Gastrocnemius medialis (tissue), 4 donors: Measurements from ENCODE around the gene ITIH3.

Experiments used
- CTCF ChIP-seq, 5 experiments: fragments of 450-650 bp in 3 of 5; fragments of 200-600 bp in 2 of 5; sonication (generic) in 2 of 5; IDR thresholded peaks in 4 of 5; conservative IDR thresholded peaks in 1 of 5; 1 replicate in 4 of 5; 2 replicates in 1 of 5; pipeline ENCODE4 v1.5.1; 2016 to 2019; ENCODE audit warnings: antibody characterized with exemption in 5 of 5, mild to moderate bottlenecking in 3 of 5, moderate library complexity in 3 of 5
- POLR2A ChIP-seq, 2 donors: fragments of 450-650 bp; IDR thresholded peaks; one replicate each; pipeline ENCODE4 v1.6.1; 2017; ENCODE audit warnings: antibody characterized with exemption in 2 of 2, mild to moderate bottlenecking in 2 of 2, moderate library complexity in 2 of 2

- TF ChIP-seq CTCF (IDR thresholded peaks at IDR 0.05 in 4 of 5, conservative IDR thresholded peaks at IDR 0.05 in 1 of 5) (peak in 2 of 5 experiments; percentile 40 to 55), POLR2A (IDR thresholded peaks at IDR 0.05) (no peak)
Observed at GRCh38 chr3:52845691-52846431, 51.3 kb downstream of the ITIH3 start.
